Activated T-helper 1 cell treated with Interleukin-2 at 50 U/mL for 16 hours (primary cell): ENCODE data around the gene PSMB8.
"Not testable (repeated sequence)": the region's sequence is repeated elsewhere in the genome, so short reads cannot be mapped to it uniquely, and the experiment has no call there.

Source experiments
- DNase-seq: peaks from one replicate; pipeline ENCODE4 v3.0.0-alpha.2; 2020; ENCODE audit warnings: low read depth

PSMB8 gene

GRCh38 chr6:32843979-32844838, at the start of gene PSMB8:
Gene PSMB8 (minus strand): TSS chr6:32844047. CDS start chr6:32843996, 51 bp downstream.
- DNase-seq, result peak; percentile 94

- DNase-seq, result no peak
These were observed 47.0 kb upstream of the PSMB8 start for GRCh38 chr6:32890831-32891230.

DNA sequence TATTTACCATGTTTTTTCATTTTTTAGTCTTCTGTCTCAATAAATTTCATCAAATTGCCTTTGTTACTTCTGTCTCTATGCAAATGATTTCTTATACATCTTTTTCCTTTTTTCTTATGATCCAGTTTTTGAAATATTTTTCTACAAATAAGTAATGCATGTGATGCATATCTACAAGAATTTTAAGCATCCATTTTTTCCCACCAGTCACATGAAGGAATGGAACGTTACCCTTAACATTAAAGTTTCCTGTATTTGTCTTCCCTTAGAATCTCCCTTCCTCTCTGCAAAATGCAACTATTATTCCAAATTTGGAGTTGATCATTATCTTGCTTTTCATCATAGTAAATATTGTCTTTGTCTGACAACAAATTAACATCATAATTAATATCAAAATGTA, 45.7 kb upstream of the PSMB8 start:
- DNase-seq, result no peak

- no peak for DNase-seq
These were observed 44.7 kb upstream of the PSMB8 start for GRCh38 chr6:32888576-32888975.

- no peak for DNase-seq
These were observed 43.8 kb upstream of the PSMB8 start for GRCh38 chr6:32887616-32888015.

DNA sequence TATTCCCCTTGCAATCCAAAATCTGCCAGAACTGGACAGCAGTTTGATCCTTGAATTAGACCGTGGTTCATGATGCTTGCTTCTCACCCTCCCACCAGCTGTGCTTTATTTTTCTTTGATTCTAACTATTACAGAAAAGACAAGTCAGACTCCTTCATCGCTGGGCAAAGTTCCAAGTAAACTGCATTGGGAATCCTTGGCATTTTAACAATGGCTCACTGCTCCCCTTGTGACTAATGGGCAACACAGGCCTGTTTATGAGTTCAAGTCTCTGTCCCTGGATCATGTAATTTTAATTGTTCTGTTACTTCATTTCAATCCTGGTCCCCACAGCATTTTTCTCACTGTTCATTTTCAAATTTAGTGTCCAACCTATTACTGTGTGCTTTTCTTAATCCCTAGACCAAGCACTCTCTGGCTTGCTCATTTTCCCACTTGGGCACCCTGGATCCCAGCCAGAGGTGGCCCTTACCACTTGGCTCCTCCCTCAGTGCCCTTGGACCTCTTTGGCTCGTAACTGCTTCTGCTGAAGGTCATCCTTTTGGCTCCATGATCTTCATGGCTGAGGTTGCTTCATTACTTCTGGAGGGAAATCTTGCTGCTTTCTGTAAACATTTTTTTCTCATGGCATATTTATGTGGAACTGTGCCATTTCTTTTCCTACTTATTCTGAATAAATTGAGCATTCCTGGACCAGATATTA, 43.0 kb upstream of the PSMB8 start:
- DNase-seq, result no peak

DNA sequence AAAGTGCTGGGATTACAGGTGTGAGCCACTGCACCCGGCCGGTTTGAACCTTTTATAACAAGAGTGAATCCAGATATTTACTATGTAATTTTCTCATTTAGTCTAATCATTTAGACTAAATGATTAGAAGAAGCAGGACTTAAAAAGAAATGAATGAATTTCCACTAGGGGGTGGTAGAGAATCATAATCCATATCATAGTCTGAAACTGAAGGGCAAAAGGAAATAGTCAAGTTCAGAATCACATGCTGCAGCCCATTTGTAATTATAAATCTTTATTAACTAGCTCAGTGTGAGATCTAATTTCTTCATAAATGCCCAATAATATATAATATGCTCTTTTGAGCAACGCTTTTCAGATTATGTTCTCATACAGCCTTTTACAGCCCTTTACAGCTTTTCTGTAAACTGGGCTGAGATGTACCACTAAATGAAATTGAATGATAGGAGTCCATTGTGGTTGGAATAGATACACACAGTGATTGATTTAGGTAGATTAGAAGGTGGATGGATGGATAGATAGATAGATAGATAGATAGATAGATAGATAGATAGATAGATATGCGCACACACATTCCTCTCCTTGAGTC, 41.9 kb upstream of the PSMB8 start:
- no peak for DNase-seq

DNA sequence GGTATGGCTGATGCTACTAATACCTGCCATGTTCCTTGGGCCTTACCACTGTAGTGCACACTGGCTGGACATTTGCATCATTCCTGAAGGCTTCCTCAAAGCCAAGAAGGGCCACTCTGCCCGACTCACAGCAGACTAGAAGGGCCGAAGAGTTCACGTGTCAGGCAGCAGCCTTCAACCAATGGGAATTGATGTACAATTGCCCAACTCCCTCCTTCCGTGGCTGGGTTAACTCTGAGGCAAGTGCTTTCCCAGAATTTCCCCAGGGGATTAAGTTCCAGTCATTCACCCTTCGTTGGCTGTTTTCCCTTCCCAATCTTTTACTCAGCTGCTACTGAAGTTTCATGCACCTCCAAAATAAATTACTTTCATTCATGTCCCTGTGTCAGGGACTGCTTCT, 39.9 kb upstream of the PSMB8 start:
- no peak for DNase-seq

DNA sequence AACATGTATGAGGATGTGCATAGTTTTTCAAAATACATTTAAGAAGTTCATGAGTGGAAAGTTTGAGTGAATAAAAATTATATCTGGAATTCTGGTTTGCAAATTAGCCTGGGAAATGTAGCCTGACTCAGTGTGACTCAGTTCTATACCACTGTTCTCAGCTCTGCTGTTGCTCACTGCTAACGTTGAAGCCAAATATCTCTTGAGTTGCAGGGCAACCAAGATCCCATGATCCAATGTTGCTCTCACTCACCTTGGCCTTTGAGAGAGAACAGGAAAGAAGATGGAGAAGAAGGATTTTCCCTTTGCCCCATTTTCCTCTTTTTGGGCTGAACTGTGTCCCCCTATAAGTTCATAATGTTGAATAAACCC, 39.0 kb upstream of the PSMB8 start:
- no peak for DNase-seq

- not testable (repeated sequence) for DNase-seq
These were observed 37.1 kb upstream of the PSMB8 start for GRCh38 chr6:32880962-32881361.

- no peak for DNase-seq
These were observed 35.8 kb upstream of the PSMB8 start for GRCh38 chr6:32879691-32880090.

DNA sequence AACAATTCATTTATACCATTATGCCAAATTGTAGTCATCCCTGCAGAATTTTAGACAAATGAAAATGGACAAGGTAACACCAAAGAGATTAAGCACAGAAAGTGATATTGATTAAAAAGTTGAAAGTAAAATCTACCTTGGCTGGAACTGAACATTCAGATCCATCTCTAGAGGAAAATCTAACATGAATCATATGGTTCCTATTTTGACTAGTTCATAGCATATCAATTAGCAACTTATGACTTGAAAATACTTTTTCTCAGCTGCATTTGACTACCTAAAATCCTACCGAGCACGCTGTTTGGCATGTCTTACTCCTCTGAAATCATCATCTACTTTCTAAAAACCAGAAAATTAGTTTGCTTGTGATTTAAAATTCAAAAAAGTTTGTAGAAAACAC, 32.8 kb upstream of the PSMB8 start:
- no peak for DNase-seq

GRCh38 chr6:32873947-32874346, 30.1 kb upstream of the PSMB8 start:
- not testable (repeated sequence) for DNase-seq

- peak; percentile 74 for DNase-seq
These were observed 24.5 kb upstream of the PSMB8 start for GRCh38 chr6:32868257-32868788.

DNA sequence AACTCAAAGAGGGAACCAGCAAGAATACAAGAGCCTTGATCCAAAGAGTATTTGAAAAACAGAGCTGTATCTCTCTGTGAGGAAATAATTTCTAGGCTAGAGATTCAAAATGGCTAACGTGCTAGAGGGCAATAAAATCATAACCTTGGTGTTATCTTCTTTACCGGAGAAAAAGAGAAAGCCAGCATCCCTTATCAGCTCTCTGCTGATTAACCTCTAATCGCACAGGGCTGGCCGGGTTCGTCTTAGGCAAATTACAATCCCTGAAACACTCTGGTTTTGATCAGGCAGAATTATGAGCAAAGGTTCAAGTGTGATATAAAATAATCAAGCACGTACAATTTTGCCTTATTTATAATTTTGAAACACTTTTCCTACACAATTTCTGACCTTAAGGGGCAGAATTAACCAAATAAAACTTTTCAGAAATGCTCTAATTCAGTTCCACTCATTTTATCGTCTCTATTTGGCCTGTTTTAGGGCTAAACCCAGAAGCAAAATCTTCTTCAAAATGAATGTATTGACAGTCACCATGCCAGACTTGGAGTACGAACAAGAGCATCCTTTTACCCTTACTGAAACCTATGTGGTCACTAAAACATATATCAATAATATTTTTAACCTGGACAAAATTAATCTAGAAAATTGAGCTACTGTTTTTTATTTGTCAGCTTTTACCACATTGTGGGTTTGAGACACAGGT, 23.9 kb upstream of the PSMB8 start:
- no peak for DNase-seq

- DNase-seq, result no peak
These were observed 23.2 kb upstream of the PSMB8 start for GRCh38 chr6:32867022-32867477.

DNA sequence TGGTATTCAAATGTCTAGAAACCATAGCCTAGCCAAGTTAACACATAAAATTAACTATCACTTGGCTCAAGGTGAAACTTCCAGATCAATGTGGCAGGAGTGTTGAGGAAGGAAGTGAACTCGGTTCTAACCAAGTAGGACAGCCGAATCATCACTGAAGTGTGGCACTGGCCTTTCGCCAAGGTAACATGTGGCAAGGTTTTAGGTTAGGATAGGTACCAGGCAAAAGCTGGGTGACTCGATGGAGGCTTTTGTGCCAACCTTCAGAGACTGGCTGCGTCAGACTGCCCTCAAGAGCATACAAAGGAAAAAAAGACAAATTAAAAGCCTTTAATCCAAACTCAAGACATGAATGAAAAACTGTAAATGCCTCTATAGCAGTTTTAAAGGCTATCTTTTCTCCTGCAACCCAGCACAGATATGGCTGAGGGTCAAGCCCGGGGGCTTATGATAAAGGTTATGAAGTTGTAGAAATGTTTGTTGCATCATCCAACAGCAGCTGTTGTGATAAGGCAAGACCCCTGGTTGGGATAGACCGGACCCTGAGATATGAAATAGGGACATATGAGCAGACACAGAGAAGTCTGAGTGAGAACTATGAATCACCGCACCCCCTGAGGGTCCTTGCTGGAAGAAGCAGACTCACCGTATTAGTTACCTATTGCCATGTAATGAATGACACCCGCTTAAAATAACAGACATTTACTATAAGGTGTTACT, 22.0 kb upstream of the PSMB8 start:
- no peak for DNase-seq

DNA sequence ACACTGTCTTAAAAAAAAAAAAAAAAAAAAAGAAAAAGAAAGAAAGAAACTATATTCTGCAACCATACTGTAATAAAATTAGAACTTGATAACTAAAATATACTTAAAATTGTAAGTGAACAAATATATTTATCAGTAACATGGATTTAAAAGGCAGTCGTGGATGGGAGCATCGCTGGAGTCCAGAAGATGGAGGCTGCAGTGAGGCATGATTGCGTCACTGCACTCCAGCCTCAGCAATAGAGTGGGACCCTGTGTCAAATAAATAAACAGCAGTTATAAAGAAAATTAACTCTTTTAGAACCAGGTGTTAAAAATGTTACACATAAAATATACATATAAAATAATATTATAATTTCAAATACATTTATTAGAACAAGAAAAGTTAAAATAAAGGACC, 18.9 kb upstream of the PSMB8 start:
- DNase-seq, result no peak

DNA sequence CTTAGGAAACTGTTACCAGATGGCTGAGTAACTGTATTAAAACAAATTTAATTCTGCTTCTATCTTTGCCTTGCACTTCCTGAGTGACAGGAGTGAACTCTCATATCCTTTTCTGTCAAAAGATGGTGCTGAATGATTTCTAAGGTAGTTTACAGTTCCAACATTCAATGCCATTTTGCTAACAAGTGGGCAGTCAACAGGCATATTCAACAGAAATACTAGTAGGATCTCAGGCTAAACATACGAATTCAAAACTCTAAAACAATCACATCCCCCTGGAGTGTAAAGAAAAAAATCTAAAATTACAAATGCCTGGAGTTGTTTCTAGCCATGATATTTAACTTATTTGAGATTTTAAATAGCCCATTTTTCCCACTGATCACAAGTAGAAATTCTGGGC, 16.8 kb upstream of the PSMB8 start:
- DNase-seq, result no peak

DNA sequence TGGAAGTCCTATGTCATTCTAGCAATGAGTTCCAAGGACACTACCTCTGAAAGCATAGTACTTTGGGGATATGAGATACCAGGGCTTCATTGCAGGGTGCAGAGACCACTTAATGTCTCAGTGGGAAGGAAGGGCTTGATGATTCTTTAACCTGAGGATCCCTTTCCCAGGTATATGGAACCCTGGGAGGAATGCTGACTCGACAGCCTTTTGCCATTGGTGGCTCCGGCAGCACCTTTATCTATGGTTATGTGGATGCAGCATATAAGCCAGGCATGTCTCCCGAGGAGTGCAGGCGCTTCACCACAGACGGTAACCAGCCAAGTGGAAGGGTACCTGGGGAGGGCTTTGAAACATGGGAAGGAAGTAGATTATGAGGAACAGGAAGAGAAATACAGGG, 14.3 kb upstream of the PSMB8 start:
- no peak for DNase-seq

DNA sequence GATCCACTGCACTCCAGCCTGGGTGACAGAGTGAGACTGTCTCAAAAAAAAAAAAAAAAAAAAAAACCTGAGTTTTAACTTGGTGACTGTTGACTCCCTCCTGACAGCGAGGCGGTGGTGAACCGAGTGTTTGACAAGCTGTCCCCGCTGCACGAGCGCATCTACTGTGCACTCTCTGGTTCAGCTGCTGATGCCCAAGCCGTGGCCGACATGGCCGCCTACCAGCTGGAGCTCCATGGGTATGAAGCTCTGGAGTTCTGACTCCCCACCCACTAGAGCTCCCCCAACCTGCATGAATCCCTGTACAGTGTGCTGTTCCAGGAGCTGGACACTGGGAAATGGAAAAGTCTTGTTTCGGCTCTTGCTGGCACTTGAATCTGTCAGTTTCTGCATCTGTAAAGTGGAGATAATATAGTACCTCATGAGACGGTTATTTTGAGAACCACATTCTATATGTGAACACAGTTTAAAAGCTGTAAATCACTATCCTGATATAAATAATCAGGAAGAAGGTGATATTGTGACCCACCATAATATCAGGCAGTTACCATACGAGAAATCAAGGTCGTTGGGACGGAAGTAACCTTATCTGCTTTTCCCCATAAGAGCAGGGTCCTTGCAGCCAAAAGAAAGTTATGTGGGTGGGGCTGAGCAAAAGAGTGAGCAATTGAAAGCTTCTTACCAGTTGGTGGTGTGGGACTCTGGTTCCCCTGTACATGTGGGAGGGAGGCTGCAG, 13.5 kb upstream of the PSMB8 start:
- DNase-seq, result no peak
